Measurements from ENCODE around the gene ZC3H12A.

GRCh38 chr1:37478451-37478881, 4.1 kb downstream of the ZC3H12A start:
- TF ChIP-seq CTCF (IDR thresholded peaks at IDR 0.05) (no peak), POLR2A (IDR thresholded peaks at IDR 0.05) (peak; percentile 5), POLR2AphosphoS5 (IDR thresholded peaks at IDR 0.05) (peak in 2 of 3 donors; percentile 19 to 65), EP300 (IDR thresholded peaks at IDR 0.05; ENCODE audit: low read depth) (no peak)

All from transverse colon (tissue), 4 donors.